Melanocyte of skin (primary cell): ENCODE data around the gene TLK2. TPM values are rescaled to one million over a fixed set of nuclear protein-coding genes. Genes with fewer than 3 reads are reported as not detected.

Source experiments
- small RNA-seq, 2 donors: library from RNA; depleted of rRNA; stranded (forward); fragments of <200 nt; gene quantifications; one replicate each; pipeline ENCODE3, GENCODE V24; 2012
- total RNA-seq, 2 donors: library from RNA; depleted of rRNA; stranded (reverse); fragments of >200 nt; gene quantifications; 2 replicates each; pipeline ENCODE4 v1.2.3, GENCODE V29; 2012

Gene TLK2
- 10 to 100 TPM; 35.8 to 45.0 TPM for total RNA-seq

GRCh38 chr17:62478424-62478879 lies at the start of gene TLK2:
Gene TLK2 (plus strand): TSS chr17:62478825. CDS start chr17:62481126, 2,301 bp downstream.

GRCh38 chr17:62627219-62627903 lies 148.7 kb downstream of the TLK2 start, which contains the start of gene MRC2:
Gene MRC2 (plus strand): TSS chr17:62627670. CDS start chr17:62627803, 133 bp downstream.

Small RNA genes within 50 kb of the gene (small RNA-seq; reads per million reads assigned to genes)
- 0 reads per million in 2 donors for gene RF00019

Other genes starting within 250 kb of the TLK2 start
- not detected for gene EFCAB3, start 98.3 kb upstream of the TLK2 start, total RNA-seq
- 10 to 100 TPM; 14.5 to 24.3 TPM for gene METTL2A, start 54.9 kb upstream of the TLK2 start, total RNA-seq
- 1 to 10 TPM; 1.0 to 5.7 TPM for gene MRC2, start 148.8 kb downstream of the TLK2 start, total RNA-seq